Astrocyte (in vitro differentiated cells and primary cell): ENCODE data around the gene LIN37.

Experiments used
- EZH2 ChIP-seq: IDR thresholded peaks from 2 replicates; pipeline ENCODE4 v1.6.1; 2012; ENCODE audit warnings: mild to moderate bottlenecking, low read length, inconsistent platforms; ENCODE audit not compliant: insufficient read depth
- TF ChIP-seq, protein P1 (sequence below): IDR thresholded peaks from 2 replicates; pipeline ENCODE4 v1.5.1; 2011; ENCODE audit warnings: low read depth, mild to moderate bottlenecking, inconsistent platforms, low read length, moderate library complexity; ENCODE audit not compliant: insufficient read depth

GRCh38 chr19:35768082-35768421 lies 19.7 kb downstream of the LIN37 start:
- no peak for TF ChIP-seq EZH2
- TF ChIP-seq, protein P1, sequence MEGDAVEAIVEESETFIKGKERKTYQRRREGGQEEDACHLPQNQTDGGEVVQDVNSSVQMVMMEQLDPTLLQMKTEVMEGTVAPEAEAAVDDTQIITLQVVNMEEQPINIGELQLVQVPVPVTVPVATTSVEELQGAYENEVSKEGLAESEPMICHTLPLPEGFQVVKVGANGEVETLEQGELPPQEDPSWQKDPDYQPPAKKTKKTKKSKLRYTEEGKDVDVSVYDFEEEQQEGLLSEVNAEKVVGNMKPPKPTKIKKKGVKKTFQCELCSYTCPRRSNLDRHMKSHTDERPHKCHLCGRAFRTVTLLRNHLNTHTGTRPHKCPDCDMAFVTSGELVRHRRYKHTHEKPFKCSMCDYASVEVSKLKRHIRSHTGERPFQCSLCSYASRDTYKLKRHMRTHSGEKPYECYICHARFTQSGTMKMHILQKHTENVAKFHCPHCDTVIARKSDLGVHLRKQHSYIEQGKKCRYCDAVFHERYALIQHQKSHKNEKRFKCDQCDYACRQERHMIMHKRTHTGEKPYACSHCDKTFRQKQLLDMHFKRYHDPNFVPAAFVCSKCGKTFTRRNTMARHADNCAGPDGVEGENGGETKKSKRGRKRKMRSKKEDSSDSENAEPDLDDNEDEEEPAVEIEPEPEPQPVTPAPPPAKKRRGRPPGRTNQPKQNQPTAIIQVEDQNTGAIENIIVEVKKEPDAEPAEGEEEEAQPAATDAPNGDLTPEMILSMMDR: no peak
